GM23338 (cell line): ENCODE data around the gene KMT2E. TPM values are rescaled to one million over a fixed set of nuclear protein-coding genes. Genes with fewer than 3 reads are reported as not detected.

ENCODE experiments used
- ATAC-seq: fragments of 200-7000 bp; cut with Tn5 transposase; 3 replicates; pipeline ENCODE4 v1.9.1; 2020
- DNase-seq: peaks from one replicate; pipeline ENCODE4 v3.0.0-alpha.2; 2015; ENCODE audit warnings: low spot score
- H2AFZ ChIP-seq: fragments of 200-600 bp; sonication (generic); 2 replicates; pipeline ENCODE4 v1.8.0; 2016; ENCODE audit warnings: antibody characterized with exemption, mild to moderate bottlenecking, moderate library complexity
- H3F3A ChIP-seq: fragments of 200-600 bp; sonication (generic); replicated peaks from 2 replicates; pipeline ENCODE4 v1.8.0; 2017; ENCODE audit warnings: antibody characterized with exemption, mixed run types, low read depth
- H3K27ac ChIP-seq: fragments of 200-600 bp; sonication (generic); 2 replicates; pipeline ENCODE4 v1.6.1; 2016; ENCODE audit warnings: low read depth
- H3K27me3 ChIP-seq: fragments of 200-600 bp; sonication (generic); 2 replicates; pipeline ENCODE4 v1.8.0; 2016; ENCODE audit warnings: mild to moderate bottlenecking, mixed run types, moderate library complexity; ENCODE audit not compliant: insufficient read depth
- H3K36me3 ChIP-seq: fragments of 200-600 bp; sonication (generic); 2 replicates; pipeline ENCODE4 v1.8.0; 2016; ENCODE audit warnings: mild to moderate bottlenecking; ENCODE audit not compliant: insufficient read depth
- H3K4me1 ChIP-seq: fragments of 200-600 bp; sonication (generic); 2 replicates; pipeline ENCODE4 v1.8.0; 2016; ENCODE audit warnings: mild to moderate bottlenecking, moderate library complexity; ENCODE audit not compliant: insufficient read depth
- H3K4me2 ChIP-seq: fragments of 200-600 bp; sonication (generic); 2 replicates; pipeline ENCODE4 v1.7.1; 2017; ENCODE audit warnings: mixed run types
- H3K4me3 ChIP-seq: fragments of 200-600 bp; sonication (generic); 2 replicates; pipeline ENCODE4 v1.6.1; 2016; ENCODE audit warnings: mixed run types
- H3K79me2 ChIP-seq: fragments of 200-600 bp; sonication (generic); replicated peaks from 2 replicates; pipeline ENCODE4 v1.8.0; 2017; ENCODE audit warnings: mild to moderate bottlenecking; ENCODE audit not compliant: insufficient read depth
- H3K9me2 ChIP-seq: fragments of 200-600 bp; sonication (generic); 2 replicates; pipeline ENCODE4 v1.8.0; 2017; ENCODE audit not compliant: insufficient read depth
- H4K20me1 ChIP-seq: fragments of 200-600 bp; sonication (generic); replicated peaks from 2 replicates; pipeline ENCODE4 v1.8.0; 2017; ENCODE audit warnings: mild to moderate bottlenecking; ENCODE audit not compliant: insufficient read depth
- H3K27ac Mint-ChIP-seq: 2 replicates; pipeline ENCODE4 v1.8.0; 2020; ENCODE audit warnings: inconsistent platforms, mild to moderate bottlenecking, moderate library complexity, mixed read lengths
- H3K27me3 Mint-ChIP-seq: 3 replicates; pipeline ENCODE4 v1.8.0; 2022; ENCODE audit warnings: low read depth, mild to moderate bottlenecking, moderate library complexity, mixed read lengths, inconsistent platforms; ENCODE audit not compliant: insufficient read depth, poor library complexity
- H3K36me3 Mint-ChIP-seq: 3 replicates; pipeline ENCODE4 v1.8.0; 2021; ENCODE audit warnings: low read depth, mild to moderate bottlenecking, inconsistent platforms, moderate library complexity, mixed read lengths
- H3K4me1 Mint-ChIP-seq: 3 replicates; pipeline ENCODE4 v1.8.0; 2020; ENCODE audit warnings: mild to moderate bottlenecking, inconsistent platforms, mixed read lengths
- H3K4me3 Mint-ChIP-seq: 3 replicates; pipeline ENCODE4 v1.8.0; 2021; ENCODE audit warnings: moderate library complexity, mild to moderate bottlenecking, inconsistent platforms, mixed read lengths
- H3K9me3 Mint-ChIP-seq: 3 replicates; pipeline ENCODE4 v1.8.0; 2020; ENCODE audit warnings: moderate library complexity, mild to moderate bottlenecking, inconsistent platforms, mixed read lengths
- ETS1 ChIP-seq: IDR thresholded peaks from 2 replicates; pipeline ENCODE4 v1.6.1; 2016; ENCODE audit warnings: antibody characterized with exemption
- EZH2phosphoT487 ChIP-seq: fragments of 200-600 bp; sonication (generic); IDR thresholded peaks from one replicate; pipeline ENCODE4 v1.8.1; 2018; ENCODE audit warnings: antibody characterized with exemption; ENCODE audit not compliant: unreplicated experiment
- JUNB ChIP-seq: IDR thresholded peaks from one replicate; pipeline ENCODE4 v1.6.1; 2016; ENCODE audit warnings: antibody characterized with exemption; ENCODE audit not compliant: unreplicated experiment
- REST ChIP-seq: IDR thresholded peaks from one replicate; pipeline ENCODE4 v1.6.1; 2018; ENCODE audit warnings: antibody characterized with exemption; ENCODE audit not compliant: unreplicated experiment
- STAT1 ChIP-seq: IDR thresholded peaks from one replicate; pipeline ENCODE4 v1.6.1; 2016; ENCODE audit warnings: antibody characterized with exemption; ENCODE audit not compliant: unreplicated experiment
- ZNF331 ChIP-seq: fragments of 250-450 bp; sonication (Bioruptor Pico); IDR thresholded peaks from 2 replicates; pipeline ENCODE4 v1.5.0; 2020; ENCODE audit warnings: low read depth, mild to moderate bottlenecking, moderate library complexity
- ZNF462 ChIP-seq: fragments of 250-450 bp; sonication (Bioruptor Pico); IDR thresholded peaks from 2 replicates; pipeline ENCODE4 v1.5.0; 2020; ENCODE audit warnings: mild to moderate bottlenecking, moderate library complexity
- polyA plus RNA-seq: library from polyadenylated mRNA; unstranded; fragments of >200 nt; fragmentation: Nextera tagmentation; extraction: Ambion mirVana; gene quantifications from 2 replicates; pipeline ENCODE4 v1.2.1, GENCODE V29; 2016
- total RNA-seq: library from RNA; depleted of rRNA; stranded (reverse); fragments of >200 nt; shearing (Covaris generic); gene quantifications from 2 replicates; pipeline ENCODE4 v1.2.3, GENCODE V29; 2014

The KMT2E gene
- total and polyA plus RNA-seq, 2 experiments from 2014 or later, result 50.2 to 70.9 TPM

GRCh38 chr7:105098863-105099515 is 85.0 kb downstream of the KMT2E start (continued):
- no peak for TF ChIP-seq REST
- TF ChIP-seq ZNF331, result no peak

- Mint-ChIP-seq H3K27me3 (peaks cover 3% of the 10 kb centered on the region), H3K27ac (no peak overlapping the region), H3K4me1 (no peaks in the 10 kb centered on the region), H3K9me3 (no peaks in the 10 kb centered on the region), H3K36me3 (peaks cover 40% of the 10 kb centered on the region), H3K4me3 (no peak overlapping the region)
- peaks cover 22% of the 10 kb centered on the region; the same call in 1 of the 2 replicates for H3K36me3 ChIP-seq
- no peak overlapping the region for H2AFZ ChIP-seq
- H3K27ac ChIP-seq, result no peak overlapping the region
- H3K4me1 ChIP-seq, result no peaks in the 10 kb centered on the region
- ATAC-seq (no peak), DNase-seq (no peak)
- H3K27me3 ChIP-seq, result no peaks in the 10 kb centered on the region
- no peak overlapping the region for H3K4me2 ChIP-seq
- H3K4me3 ChIP-seq, result no peak overlapping the region
- peaks cover 9% of the 10 kb centered on the region; the same call in 1 of the 2 replicates for H4K20me1 ChIP-seq
- no peaks in the 10 kb centered on the region for H3F3A ChIP-seq
- no peaks in the 10 kb centered on the region for H3K79me2 ChIP-seq
- H3K9me2 ChIP-seq, result no peaks in the 10 kb centered on the region
- no peak for TF ChIP-seq ZNF462 (CRISPR knock-in tag)
- TF ChIP-seq EZH2phosphoT487, result no peak
- no peak for TF ChIP-seq STAT1
- TF ChIP-seq ETS1, result no peak
- no peak for TF ChIP-seq JUNB
- TF ChIP-seq REST, result no peak
These were observed 87.9 kb downstream of the KMT2E start for GRCh38 chr7:105101864-105102263.
